ENCODE measurements around the gene GPM6B. TPM values are rescaled to one million over a fixed set of nuclear protein-coding genes. Genes with fewer than 3 reads are reported as not detected.

Gene GPM6B
- total RNA-seq = 8.6 and 40.8 TPM in 2 replicates

GRCh38 chrX:13816643-13817627 is at the start of gene GPM6B:
Gene GPM6B, minus strand, starts transcription at chrX:13817093. Its CDS starts 189 bp downstream, at chrX:13816904.

GRCh38 chrX:13734278-13735172 is 82.4 kb downstream of the GPM6B start, which contains the start of the genes OFD1 and TRAPPC2:
Gene OFD1, plus strand, starts transcription at chrX:13734748. Its CDS starts 324 bp downstream, at chrX:13735072.
Gene TRAPPC2, minus strand, starts transcription at chrX:13734620. Its CDS starts 14,657 bp downstream, at chrX:13719963.

Other genes with a start within 250 kb of the GPM6B start
- gene EGFL6, start 247.5 kb downstream of the GPM6B start, total RNA-seq = under 0.01 TPM in 1 of 2 replicates, not detected in the other
- gene TCEANC, start 164.0 kb downstream of the GPM6B start, total RNA-seq = 2.6 and 2.9 TPM in 2 replicates
- gene RAB9A, start 128.0 kb downstream of the GPM6B start, total RNA-seq = 31.1 and 33.4 TPM in 2 replicates
- gene TRAPPC2, start 82.5 kb downstream of the GPM6B start, total RNA-seq = 9.6 and 10.8 TPM in 2 replicates
- 10.3 and 10.8 TPM in 2 replicates for gene OFD1, start 82.3 kb downstream of the GPM6B start, total RNA-seq
- gene GEMIN8, start 212.8 kb upstream of the GPM6B start, total RNA-seq = 12.9 and 15.8 TPM in 2 replicates

Data from subcutaneous preadipocyte (primary cell).